IMR-90 (cell line): ENCODE results near the gene HIF1A.

Source experiments
- BHLHE40 ChIP-seq: fragments of 150-350 bp; IDR thresholded peaks from 2 replicates; pipeline ENCODE4 v1.6.1; 2016; ENCODE audit warnings: mild to moderate bottlenecking, low read depth, low read length
- CEBPB ChIP-seq: IDR thresholded peaks from 2 replicates; pipeline ENCODE4 v1.6.1; 2012; ENCODE audit warnings: low read depth, low read length, improper control_type of control experiment
- CTCF ChIP-seq: conservative IDR thresholded peaks from 2 replicates; pipeline ENCODE4 v1.5.1; 2012; ENCODE audit warnings: mild to moderate bottlenecking, low read depth, low read length, improper control_type of control experiment
- FOS ChIP-seq: fragments of 150-350 bp; IDR thresholded peaks from 2 replicates; pipeline ENCODE4 v1.6.1; 2016; ENCODE audit warnings: low read depth, low read length
- POLR2A ChIP-seq: IDR thresholded peaks from 2 replicates; pipeline ENCODE4 v1.6.1; 2012; ENCODE audit warnings: mild to moderate bottlenecking, low read depth, low read length
- SMC3 ChIP-seq: fragments of 150-350 bp; IDR thresholded peaks from 2 replicates; pipeline ENCODE4 v1.6.1; 2016; ENCODE audit warnings: low read depth, mild to moderate bottlenecking, antibody characterized with exemption, low read length, moderate library complexity
- USF2 ChIP-seq: fragments of 150-350 bp; IDR thresholded peaks from 2 replicates; pipeline ENCODE4 v1.6.1; 2017; ENCODE audit warnings: mild to moderate bottlenecking, antibody characterized with exemption, low read length, low read depth

DNA sequence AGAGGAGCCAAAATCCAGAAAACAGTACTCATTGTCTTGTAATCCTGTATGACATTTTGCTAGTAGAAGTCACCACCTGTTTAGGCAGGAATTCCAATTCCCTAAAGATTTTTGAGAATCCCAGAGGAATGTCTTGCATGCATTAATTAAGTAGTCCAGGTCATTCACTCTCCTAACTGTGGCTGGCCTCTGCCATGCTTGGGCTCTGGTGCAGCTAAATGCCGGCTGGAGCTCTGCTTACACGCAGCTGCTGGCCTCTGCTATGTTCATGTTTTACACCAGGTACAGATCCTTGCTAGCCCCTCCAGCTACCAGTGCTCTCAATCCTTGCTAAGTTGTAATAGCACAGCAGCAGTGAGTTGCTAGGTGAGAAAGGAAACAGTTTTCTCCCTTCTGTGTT, 16.3 kb upstream of the HIF1A start:
- no peak for TF ChIP-seq CTCF
- TF ChIP-seq BHLHE40: no peak
- TF ChIP-seq FOS: no peak
- no peak for TF ChIP-seq POLR2A
- no peak for TF ChIP-seq USF2
- TF ChIP-seq CEBPB: no peak
- TF ChIP-seq SMC3: no peak
